ENCODE results near the gene ALDH3A1.

The ALDH3A1 gene

DNA sequence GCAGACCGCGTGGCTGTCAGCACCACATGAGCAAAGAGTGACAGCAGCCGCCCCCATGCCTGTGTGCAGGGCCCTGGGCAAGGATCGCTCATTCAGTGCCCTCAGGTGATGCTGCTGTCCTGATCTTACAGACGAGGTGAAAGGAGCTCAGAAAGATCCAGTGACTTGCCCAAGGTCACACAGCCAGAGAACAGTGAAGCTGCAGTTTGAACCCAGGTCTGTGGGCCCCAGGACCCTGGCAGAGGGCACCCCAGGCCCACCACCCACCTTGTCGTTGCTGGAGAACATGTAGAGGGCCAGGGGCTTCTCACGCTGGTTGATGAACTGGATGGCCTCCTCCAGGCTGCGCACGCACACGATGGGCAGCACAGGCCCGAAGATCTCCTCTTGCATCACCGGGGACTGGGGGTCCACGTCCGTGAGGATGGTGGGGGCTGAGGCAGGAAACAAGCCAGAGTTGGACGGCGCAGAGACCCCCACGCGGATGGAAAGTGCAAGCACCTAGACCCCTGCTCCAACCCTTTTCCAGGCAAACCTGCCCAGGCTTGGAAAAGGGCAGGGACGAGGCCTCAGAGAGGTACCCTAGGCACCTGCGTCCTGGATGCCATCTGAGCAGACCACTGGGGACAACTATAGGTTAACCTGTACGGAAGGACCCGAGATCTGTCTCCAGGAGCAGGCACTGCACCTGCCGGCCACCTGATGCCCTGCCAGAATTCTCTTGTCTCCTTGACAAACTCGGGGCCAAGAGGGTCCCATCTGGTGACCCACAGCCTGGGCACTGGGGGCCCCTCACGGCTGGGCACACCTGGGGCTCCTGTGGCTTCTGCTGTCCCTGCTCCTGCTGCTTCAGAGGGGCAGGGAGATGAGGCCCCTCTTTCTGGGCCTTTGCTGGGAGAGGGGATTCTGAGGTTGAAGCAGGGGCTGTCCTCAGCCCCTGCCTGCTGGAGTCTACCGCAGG, 8.6 kb downstream of the ALDH3A1 start:
- H3K4me3 ChIP-seq (ENCODE audit: low read length) = no peak overlapping the region
- no peak for TF ChIP-seq CTCF (conservative IDR thresholded peaks at IDR 0.05; ENCODE audit: low read depth, low read length)
- DNase-seq (ENCODE audit: low read depth) = no peak

DNA sequence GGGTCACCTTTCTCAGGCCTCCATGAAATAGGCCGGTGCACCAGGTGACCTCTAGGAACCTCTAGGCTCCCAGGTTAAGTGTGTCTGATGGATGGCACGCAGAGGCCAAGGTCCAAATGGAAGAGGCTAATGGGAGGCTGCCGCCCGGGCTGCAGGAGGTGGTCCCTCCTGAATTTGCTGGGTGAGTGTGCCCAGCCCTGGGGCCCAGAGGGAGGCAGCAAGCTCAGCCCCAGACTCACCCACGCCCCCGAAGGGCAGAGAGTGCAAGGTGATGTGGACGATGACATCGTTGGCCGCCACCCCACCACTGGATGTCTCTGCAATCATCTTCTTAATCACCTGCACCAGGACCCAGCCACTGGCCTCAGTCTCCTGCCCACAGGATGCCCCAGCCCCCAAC, 9.3 kb downstream of the ALDH3A1 start:
- no peak overlapping the region for H3K4me3 ChIP-seq (ENCODE audit: low read length)
- no peak for DNase-seq (ENCODE audit: low read depth)
- no peak for TF ChIP-seq CTCF (conservative IDR thresholded peaks at IDR 0.05; ENCODE audit: low read depth, low read length)

DNA sequence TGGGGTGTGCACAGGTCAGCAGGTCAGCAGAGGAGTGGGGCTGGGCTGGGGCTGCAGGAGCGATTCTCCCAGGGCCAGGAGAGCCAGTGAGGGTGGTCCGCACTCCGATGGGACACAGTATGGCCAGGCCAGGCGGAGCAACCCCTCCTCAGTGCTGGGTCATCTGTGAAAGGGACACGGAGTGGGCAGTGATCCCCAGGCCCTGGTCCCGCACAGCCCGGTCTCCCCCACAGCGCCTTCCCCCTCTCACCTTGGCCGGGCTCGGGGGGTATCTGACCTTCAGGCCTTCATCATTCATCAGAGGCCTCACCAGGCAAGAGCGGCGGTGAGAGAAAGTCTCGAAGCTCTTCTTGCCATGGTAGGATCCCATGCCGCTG, 10.0 kb downstream of the ALDH3A1 start:
- TF ChIP-seq CTCF (conservative IDR thresholded peaks at IDR 0.05; ENCODE audit: low read depth, low read length) = no peak
- no peak for DNase-seq (ENCODE audit: low read depth)
- H3K4me3 ChIP-seq (ENCODE audit: low read length) = no peak overlapping the region

- H3K4me3 ChIP-seq (ENCODE audit: low read length) = no peak overlapping the region
- no peak for TF ChIP-seq CTCF (conservative IDR thresholded peaks at IDR 0.05; ENCODE audit: low read depth, low read length)
- DNase-seq (ENCODE audit: low read depth) = no peak
Measured at GRCh38 chr17:19737305-19738072, 10.6 kb downstream of the ALDH3A1 start.

DNA sequence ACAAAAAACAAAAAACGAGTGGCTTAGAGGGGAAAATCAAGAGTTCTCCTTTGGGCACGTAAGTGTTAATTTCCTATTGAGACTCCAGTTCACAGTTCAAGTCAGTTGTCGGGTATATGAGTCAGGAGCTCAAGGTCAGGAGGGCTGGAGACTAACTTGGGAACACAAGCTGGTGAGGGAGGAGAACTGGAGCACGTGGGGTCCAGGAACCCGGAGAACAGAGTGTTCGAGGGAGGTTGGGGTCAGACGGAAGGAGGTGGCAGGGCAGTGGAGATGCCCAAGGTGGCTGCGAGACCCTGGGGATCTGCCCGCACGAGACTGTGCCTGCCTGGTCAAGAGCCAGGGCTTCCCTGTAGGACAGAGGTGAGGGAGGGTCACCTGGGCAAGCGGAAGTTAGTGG, 12.0 kb downstream of the ALDH3A1 start:
- DNase-seq (ENCODE audit: low read depth) = no peak
- no peak for TF ChIP-seq CTCF (conservative IDR thresholded peaks at IDR 0.05; ENCODE audit: low read depth, low read length)
- no peak overlapping the region for H3K4me3 ChIP-seq (ENCODE audit: low read length)

DNA sequence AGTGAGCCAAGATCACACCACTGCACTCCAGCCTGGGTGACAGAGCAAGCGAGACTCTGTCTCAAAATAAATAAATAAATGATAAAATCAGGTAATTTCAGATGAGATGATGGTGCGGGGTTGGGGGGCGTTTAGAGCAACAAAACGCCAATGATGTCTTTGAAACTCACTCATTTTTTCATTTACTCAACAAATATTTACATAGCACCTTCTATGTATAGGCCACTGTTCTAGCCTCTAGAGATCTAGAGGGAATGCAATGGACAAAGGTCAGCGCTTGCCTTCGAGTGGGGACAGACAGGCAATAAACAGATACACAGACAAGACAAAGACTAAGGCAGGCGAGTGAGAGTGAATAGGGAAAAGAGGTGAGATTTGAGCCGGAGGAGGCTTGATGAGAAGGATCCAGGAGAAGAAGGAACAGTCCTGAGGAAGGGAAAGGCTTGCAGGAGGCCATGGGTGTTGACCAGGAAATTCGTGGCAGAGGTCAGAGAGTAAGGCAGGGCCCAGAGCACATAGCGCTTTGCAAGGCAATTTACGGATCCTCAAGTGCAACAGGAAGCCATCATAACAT, 14.1 kb downstream of the ALDH3A1 start:
- TF ChIP-seq CTCF (conservative IDR thresholded peaks at IDR 0.05; ENCODE audit: low read depth, low read length) = no peak
- no peak for DNase-seq (ENCODE audit: low read depth)
- H3K4me3 ChIP-seq (ENCODE audit: low read length) = no peak overlapping the region
